ENCODE results near the gene CYP4F3. TPM values are rescaled to one million over a fixed set of nuclear protein-coding genes. Genes with fewer than 3 reads are reported as not detected.

CYP4F3 gene
- total and polyA plus RNA-seq, 2 of the 13 experiments (the other 11 are each of a cell fraction or from before 2014, with no cell fraction given) = 17.8 to 22.8 TPM

DNA sequence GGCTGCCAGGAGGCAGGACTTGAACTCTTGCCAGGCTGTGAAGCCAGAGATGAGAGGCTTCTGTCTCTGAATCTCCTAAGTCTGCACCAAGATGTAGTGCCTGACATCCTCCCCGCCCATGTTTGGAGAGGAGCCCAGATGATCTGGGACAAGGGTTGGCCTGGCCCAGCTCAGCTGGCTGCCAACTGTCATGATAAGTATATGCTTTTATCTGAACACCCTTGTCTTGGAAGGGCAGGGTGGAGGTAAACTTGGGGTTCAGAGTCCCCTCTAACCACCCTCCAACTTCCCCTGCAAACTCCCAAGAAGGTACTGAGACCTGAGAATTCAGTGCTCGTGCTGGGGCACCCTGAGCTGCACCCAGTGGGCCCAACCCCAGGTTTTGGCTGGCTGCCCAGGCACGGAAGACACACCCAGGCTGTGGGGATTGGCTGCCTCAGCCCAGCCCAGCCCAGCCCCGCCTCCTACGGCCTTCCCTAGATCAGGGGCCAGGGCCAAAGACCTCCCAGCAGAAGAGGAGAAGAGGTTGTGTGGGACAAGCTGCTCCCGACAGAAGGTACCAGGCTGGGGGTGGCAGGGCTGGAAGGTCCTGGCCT, 32.0 kb downstream of the CYP4F3 start, which contains the start of gene CYP4F12 (continued):
- no peak for TF ChIP-seq ZNF598 (CRISPR knock-in tag; IDR thresholded peaks at IDR 0.05; ENCODE audit: borderline replicate concordance)
- TF ChIP-seq SMAD3 (CRISPR knock-in tag; IDR thresholded peaks at IDR 0.05) = no peak
- no peak for TF ChIP-seq ZNF44 (CRISPR knock-in tag; IDR thresholded peaks at IDR 0.05)
- TF ChIP-seq, protein P1, sequence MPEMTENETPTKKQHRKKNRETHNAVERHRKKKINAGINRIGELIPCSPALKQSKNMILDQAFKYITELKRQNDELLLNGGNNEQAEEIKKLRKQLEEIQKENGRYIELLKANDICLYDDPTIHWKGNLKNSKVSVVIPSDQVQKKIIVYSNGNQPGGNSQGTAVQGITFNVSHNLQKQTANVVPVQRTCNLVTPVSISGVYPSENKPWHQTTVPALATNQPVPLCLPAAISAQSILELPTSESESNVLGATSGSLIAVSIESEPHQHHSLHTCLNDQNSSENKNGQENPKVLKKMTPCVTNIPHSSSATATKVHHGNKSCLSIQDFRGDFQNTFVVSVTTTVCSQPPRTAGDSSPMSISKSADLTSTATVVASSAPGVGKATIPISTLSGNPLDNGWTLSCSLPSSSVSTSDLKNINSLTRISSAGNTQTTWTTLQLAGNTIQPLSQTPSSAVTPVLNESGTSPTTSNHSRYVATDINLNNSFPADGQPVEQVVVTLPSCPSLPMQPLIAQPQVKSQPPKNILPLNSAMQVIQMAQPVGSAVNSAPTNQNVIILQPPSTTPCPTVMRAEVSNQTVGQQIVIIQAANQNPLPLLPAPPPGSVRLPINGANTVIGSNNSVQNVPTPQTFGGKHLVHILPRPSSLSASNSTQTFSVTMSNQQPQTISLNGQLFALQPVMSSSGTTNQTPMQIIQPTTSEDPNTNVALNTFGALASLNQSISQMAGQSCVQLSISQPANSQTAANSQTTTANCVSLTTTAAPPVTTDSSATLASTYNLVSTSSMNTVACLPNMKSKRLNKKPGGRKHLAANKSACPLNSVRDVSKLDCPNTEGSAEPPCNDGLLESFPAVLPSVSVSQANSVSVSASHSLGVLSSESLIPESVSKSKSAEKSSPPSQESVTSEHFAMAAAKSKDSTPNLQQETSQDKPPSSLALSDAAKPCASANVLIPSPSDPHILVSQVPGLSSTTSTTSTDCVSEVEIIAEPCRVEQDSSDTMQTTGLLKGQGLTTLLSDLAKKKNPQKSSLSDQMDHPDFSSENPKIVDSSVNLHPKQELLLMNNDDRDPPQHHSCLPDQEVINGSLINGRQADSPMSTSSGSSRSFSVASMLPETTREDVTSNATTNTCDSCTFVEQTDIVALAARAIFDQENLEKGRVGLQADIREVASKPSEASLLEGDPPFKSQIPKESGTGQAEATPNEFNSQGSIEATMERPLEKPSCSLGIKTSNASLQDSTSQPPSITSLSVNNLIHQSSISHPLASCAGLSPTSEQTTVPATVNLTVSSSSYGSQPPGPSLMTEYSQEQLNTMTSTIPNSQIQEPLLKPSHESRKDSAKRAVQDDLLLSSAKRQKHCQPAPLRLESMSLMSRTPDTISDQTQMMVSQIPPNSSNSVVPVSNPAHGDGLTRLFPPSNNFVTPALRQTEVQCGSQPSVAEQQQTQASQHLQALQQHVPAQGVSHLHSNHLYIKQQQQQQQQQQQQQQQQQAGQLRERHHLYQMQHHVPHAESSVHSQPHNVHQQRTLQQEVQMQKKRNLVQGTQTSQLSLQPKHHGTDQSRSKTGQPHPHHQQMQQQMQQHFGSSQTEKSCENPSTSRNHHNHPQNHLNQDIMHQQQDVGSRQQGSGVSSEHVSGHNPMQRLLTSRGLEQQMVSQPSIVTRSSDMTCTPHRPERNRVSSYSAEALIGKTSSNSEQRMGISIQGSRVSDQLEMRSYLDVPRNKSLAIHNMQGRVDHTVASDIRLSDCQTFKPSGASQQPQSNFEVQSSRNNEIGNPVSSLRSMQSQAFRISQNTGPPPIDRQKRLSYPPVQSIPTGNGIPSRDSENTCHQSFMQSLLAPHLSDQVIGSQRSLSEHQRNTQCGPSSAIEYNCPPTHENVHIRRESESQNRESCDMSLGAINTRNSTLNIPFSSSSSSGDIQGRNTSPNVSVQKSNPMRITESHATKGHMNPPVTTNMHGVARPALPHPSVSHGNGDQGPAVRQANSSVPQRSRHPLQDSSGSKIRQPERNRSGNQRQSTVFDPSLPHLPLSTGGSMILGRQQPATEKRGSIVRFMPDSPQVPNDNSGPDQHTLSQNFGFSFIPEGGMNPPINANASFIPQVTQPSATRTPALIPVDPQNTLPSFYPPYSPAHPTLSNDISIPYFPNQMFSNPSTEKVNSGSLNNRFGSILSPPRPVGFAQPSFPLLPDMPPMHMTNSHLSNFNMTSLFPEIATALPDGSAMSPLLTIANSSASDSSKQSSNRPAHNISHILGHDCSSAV (CRISPR knock-in tag; IDR thresholded peaks at IDR 0.05; ENCODE audit: borderline replicate concordance) = no peak
- 0 out of 2 replicates have a peak, but pooled peaks have one; percentile 60 for TF ChIP-seq NRL (CRISPR knock-in tag; IDR thresholded peaks at IDR 0.05; ENCODE audit: borderline replicate concordance)
- no peak for TF ChIP-seq RFXANK (CRISPR knock-in tag; IDR thresholded peaks at IDR 0.05)
- TF ChIP-seq DBP (CRISPR knock-in tag; IDR thresholded peaks at IDR 0.05; ENCODE audit: not compliant biosample characterization) = no peak
- TF ChIP-seq, protein P2, sequence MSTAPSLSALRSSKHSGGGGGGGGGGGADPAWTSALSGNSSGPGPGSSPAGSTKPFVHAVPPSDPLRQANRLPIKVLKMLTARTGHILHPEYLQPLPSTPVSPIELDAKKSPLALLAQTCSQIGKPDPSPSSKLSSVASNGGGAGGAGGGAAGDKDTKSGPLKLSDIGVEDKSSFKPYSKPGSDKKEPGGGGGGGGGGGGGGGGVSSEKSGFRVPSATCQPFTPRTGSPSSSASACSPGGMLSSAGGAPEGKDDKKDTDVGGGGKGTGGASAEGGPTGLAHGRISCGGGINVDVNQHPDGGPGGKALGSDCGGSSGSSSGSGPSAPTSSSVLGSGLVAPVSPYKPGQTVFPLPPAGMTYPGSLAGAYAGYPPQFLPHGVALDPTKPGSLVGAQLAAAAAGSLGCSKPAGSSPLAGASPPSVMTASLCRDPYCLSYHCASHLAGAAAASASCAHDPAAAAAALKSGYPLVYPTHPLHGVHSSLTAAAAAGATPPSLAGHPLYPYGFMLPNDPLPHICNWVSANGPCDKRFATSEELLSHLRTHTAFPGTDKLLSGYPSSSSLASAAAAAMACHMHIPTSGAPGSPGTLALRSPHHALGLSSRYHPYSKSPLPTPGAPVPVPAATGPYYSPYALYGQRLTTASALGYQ (CRISPR knock-in tag; IDR thresholded peaks at IDR 0.05) = 0 out of 2 replicates have a peak, but pooled peaks have one; percentile 13
- TF ChIP-seq ZNF543 (CRISPR knock-in tag; IDR thresholded peaks at IDR 0.05) = 0 out of 2 replicates have a peak, but pooled peaks have one; percentile 29
- no peak for TF ChIP-seq ZSCAN31 (CRISPR knock-in tag; IDR thresholded peaks at IDR 0.05; ENCODE audit: low read depth)
- TF ChIP-seq SMC3 (IDR thresholded peaks at IDR 0.05; ENCODE audit: low read length) = no peak
- TF ChIP-seq MAZ (IDR thresholded peaks at IDR 0.05; ENCODE audit: borderline replicate concordance, low read depth, low read length) = no peak
- TF ChIP-seq MAZ (CRISPR knock-in tag; IDR thresholded peaks at IDR 0.05; ENCODE audit: low read depth) = peak; percentile 44; the same call in 1 of the 2 replicates
- TF ChIP-seq ZNF124 (CRISPR knock-in tag; IDR thresholded peaks at IDR 0.05) = no peak
- 0 out of 2 replicates have a peak, but pooled peaks have one; percentile 26 for TF ChIP-seq SPEN (CRISPR knock-in tag; IDR thresholded peaks at IDR 0.05; ENCODE audit: low read depth)
- no peak for TF ChIP-seq GTF3A (CRISPR knock-in tag; conservative IDR thresholded peaks at IDR 0.05)
- TF ChIP-seq, protein P3, sequence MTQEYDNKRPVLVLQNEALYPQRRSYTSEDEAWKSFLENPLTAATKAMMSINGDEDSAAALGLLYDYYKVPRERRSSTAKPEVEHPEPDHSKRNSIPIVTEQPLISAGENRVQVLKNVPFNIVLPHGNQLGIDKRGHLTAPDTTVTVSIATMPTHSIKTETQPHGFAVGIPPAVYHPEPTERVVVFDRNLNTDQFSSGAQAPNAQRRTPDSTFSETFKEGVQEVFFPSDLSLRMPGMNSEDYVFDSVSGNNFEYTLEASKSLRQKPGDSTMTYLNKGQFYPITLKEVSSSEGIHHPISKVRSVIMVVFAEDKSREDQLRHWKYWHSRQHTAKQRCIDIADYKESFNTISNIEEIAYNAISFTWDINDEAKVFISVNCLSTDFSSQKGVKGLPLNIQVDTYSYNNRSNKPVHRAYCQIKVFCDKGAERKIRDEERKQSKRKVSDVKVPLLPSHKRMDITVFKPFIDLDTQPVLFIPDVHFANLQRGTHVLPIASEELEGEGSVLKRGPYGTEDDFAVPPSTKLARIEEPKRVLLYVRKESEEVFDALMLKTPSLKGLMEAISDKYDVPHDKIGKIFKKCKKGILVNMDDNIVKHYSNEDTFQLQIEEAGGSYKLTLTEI (CRISPR knock-in tag; conservative IDR thresholded peaks at IDR 0.05) = no peak
- TF ChIP-seq GATAD2A (CRISPR knock-in tag; IDR thresholded peaks at IDR 0.05) = no peak

Measured in HepG2 (cell line).